Activated naive CD4-positive, alpha-beta T cell treated with anti-CD3 and anti-CD28 coated beads, Interleukin-2, amount 50 U/mL, for 24 hours (primary cell): Measurements from ENCODE around the gene GLE1.
"Not testable (repeated sequence)": the region's sequence is repeated elsewhere in the genome, so short reads cannot be mapped to it uniquely, and the experiment has no call there.

Experiments used
- H3K27ac Mint-ChIP-seq: one replicate; pipeline ENCODE4 v1.8.0; 2021; ENCODE audit warnings: mild to moderate bottlenecking, mixed read lengths
- H3K27me3 Mint-ChIP-seq: one replicate; pipeline ENCODE4 v1.8.0; 2021; ENCODE audit warnings: mixed read lengths
- H3K36me3 Mint-ChIP-seq: one replicate; pipeline ENCODE4 v1.8.0; 2021; ENCODE audit warnings: mixed read lengths
- H3K4me1 Mint-ChIP-seq: one replicate; pipeline ENCODE4 v1.8.0; 2021; ENCODE audit warnings: mixed read lengths
- H3K4me3 Mint-ChIP-seq: one replicate; pipeline ENCODE4 v1.8.0; 2021; ENCODE audit warnings: mild to moderate bottlenecking, mixed read lengths
- H3K9me3 Mint-ChIP-seq: one replicate; pipeline ENCODE4 v1.8.0; 2021; ENCODE audit warnings: mixed read lengths

Gene GLE1

DNA sequence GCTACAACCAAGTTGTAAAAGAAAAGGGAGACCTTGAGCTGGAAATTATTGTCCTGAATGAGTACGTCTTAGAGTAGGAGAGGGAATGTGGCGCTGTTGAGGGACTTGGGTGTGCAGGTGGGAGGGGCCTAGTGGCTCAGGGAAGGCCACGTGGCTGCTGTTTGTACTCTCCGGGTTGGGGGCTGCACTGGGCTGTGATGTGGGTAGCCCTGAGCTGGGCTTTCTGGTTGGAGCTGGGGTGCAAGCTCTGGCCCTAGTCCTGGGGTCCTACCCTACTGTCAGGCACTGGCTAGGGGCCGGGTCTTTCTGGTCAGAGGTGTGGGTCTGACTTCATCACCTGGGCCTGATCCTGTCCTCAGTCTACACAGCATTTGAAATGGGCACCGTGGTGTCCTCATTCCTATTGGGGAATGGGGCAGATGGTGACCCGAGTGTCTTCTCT is 19.1 kb upstream of the GLE1 start:
- no peaks in the 10 kb centered on the region for H3K9me3 Mint-ChIP-seq
- H3K27me3 Mint-ChIP-seq = no peaks in the 10 kb centered on the region
- no peak overlapping the region for H3K27ac Mint-ChIP-seq
- no peaks in the 10 kb centered on the region for H3K4me1 Mint-ChIP-seq
- peaks cover 22% of the 10 kb centered on the region for H3K36me3 Mint-ChIP-seq
- no peak overlapping the region for H3K4me3 Mint-ChIP-seq

DNA sequence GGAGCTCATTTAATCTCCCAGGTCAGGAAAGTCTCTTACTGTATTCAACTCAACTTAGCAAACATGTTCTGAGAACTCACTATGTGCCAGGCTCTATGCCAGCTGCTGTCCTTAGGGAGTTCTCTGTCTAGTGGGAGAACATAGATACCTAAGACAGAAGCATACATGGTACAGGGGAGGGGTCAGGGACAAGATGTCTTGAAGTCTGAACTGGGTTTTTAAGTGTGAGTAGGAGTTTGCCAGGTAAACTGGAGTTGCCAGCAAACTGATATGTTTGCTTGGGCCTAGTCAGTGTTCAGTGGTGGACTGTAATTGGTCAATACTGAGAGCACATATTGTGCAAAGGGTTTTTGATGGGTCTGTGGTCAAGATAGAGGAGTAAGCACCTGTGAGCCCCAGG is 18.3 kb upstream of the GLE1 start:
- no peak overlapping the region for H3K4me3 Mint-ChIP-seq
- no peaks in the 10 kb centered on the region for H3K4me1 Mint-ChIP-seq
- H3K9me3 Mint-ChIP-seq = no peaks in the 10 kb centered on the region
- no peaks in the 10 kb centered on the region for H3K27me3 Mint-ChIP-seq
- no peak overlapping the region for H3K27ac Mint-ChIP-seq
- H3K36me3 Mint-ChIP-seq = peaks cover 24% of the 10 kb centered on the region

DNA sequence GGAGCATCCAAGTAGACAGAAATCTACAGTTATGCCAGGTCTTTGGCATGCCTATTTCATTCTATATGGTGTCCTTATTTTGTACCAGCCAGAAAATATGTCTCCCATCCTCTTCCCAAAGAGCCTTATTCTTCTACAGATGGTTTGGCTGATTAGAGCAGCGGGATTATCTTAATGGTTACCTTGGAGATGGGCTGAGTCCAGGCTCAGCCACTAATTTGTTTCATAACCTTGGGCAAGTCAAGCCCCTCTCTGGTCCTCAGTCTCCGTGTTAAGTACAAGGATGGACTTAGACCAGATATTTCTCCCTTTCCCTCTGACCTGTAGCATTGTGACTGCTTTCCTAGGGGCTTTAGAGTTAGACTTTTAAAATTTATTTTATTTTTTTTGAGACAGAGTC is 11.1 kb upstream of the GLE1 start:
- Mint-ChIP-seq H3K4me1 (peaks cover 11% of the 10 kb centered on the region), H3K9me3 (no peaks in the 10 kb centered on the region), H3K36me3 (peaks cover 13% of the 10 kb centered on the region), H3K4me3 (no peak overlapping the region), H3K27me3 (no peaks in the 10 kb centered on the region), H3K27ac (no peak overlapping the region)

DNA sequence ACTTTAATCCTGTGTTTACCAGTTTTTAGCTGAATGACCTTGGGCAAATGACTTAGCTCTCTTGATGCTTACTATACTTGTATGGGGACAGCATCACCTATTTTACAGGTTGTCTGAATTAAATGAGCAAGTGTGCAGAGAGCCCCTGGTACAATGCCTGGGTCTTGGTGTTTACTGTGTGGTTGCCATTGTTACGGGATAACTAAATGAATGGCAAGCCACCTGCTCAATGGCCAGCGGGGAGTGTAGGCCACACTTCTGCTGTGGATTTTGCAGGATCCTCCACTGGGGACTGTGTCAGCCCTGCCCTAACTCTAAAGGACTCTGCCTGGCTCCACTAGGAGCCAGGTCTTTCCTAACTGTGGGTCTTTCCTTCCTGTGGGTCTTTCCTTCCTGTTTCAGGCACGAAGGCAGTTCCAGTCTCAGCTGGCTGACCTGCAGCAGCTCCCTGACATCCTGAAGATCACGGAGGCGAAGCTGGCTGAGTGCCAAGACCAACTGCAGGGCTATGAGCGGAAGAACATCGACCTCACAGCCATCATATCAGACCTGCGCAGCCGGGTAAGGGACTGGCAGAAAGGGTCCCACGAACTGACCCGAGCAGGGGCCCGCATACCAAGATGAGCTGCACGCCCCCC is 10.3 kb upstream of the GLE1 start:
- Mint-ChIP-seq H3K4me3 (no peak overlapping the region), H3K27ac (no peak overlapping the region), H3K4me1 (peaks cover 11% of the 10 kb centered on the region), H3K36me3 (peaks cover 10% of the 10 kb centered on the region), H3K27me3 (no peaks in the 10 kb centered on the region), H3K9me3 (no peaks in the 10 kb centered on the region)

DNA sequence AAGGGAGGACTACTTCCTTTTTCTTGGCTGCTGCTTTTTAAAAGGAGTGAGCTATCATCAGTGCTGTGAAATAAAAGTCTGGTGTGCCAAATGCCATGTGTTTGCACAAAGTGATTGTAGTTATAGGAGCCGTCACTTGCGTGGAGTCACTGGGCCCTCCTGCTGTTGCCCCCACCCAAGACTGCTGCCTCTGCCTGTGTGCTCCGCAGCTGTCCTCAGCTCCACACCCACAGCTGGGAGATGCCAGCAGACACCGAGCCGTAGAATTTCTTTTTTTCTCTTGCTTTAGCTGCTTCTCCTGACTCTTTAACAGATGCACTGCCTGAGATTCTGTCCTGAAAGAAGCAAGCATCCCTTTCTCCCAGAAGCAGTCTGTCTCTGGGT is 9.8 kb upstream of the GLE1 start:
- Mint-ChIP-seq H3K36me3 (peaks cover 10% of the 10 kb centered on the region), H3K4me3 (no peak overlapping the region), H3K9me3 (no peaks in the 10 kb centered on the region), H3K27me3 (no peaks in the 10 kb centered on the region), H3K4me1 (peaks cover 11% of the 10 kb centered on the region), H3K27ac (no peak overlapping the region)

DNA sequence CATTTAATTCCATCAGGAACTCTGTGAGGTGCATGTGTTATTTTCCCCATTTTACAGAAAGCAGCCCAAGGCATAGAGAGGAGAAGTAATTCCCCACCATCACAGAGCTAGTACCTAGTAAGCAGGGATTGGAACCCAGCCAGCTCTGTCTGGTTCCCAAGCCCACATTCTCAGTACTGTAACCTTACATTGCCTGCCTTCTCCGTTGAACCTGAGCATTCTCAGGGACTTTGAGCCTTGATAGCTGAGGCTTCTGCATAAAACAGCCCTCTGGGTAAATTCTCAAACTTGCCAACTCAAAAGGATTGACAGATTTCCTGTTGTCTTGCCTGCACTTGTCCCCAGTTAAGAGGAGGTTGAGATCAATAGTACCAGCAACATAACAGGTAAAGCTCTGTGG is 9.2 kb upstream of the GLE1 start:
- Mint-ChIP-seq H3K9me3 (no peaks in the 10 kb centered on the region), H3K27me3 (no peaks in the 10 kb centered on the region), H3K27ac (no peak overlapping the region), H3K4me3 (no peak overlapping the region), H3K36me3 (peaks cover 14% of the 10 kb centered on the region), H3K4me1 (peaks cover 11% of the 10 kb centered on the region)

DNA sequence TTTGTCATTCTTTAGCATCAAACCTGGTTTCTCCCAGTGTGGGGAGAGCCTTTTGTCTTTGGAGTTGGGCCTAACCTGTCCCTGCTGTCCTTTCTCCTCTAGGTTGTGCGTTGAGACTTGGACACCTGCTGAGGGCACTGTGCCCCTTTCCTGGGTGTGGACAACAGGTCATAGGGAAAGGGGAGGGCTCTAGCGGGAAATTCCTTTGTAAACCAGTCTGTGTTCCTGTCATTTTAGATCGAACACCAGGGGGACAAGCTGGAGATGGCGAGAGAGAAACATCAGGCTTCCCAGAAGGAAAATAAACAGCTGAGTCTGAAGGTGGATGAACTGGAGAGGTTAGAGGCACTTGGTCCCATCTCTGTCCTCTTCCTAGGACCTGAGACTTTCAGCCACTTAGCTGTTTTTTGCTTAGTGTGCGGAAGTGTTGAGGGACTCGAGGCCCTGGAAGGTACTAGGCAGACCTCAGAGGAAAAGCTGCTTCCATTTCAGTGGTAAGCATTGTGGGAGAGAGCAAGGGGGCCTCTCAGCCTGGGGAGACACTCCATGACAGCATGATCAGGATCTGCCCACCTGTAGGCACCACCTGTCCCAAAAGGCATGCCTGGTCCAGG is 8.6 kb upstream of the GLE1 start:
- H3K4me3 Mint-ChIP-seq = no peak overlapping the region
- H3K4me1 Mint-ChIP-seq = peaks cover 11% of the 10 kb centered on the region
- peaks cover 12% of the 10 kb centered on the region for H3K36me3 Mint-ChIP-seq
- no peaks in the 10 kb centered on the region for H3K27me3 Mint-ChIP-seq
- H3K9me3 Mint-ChIP-seq = no peaks in the 10 kb centered on the region
- no peak overlapping the region for H3K27ac Mint-ChIP-seq

DNA sequence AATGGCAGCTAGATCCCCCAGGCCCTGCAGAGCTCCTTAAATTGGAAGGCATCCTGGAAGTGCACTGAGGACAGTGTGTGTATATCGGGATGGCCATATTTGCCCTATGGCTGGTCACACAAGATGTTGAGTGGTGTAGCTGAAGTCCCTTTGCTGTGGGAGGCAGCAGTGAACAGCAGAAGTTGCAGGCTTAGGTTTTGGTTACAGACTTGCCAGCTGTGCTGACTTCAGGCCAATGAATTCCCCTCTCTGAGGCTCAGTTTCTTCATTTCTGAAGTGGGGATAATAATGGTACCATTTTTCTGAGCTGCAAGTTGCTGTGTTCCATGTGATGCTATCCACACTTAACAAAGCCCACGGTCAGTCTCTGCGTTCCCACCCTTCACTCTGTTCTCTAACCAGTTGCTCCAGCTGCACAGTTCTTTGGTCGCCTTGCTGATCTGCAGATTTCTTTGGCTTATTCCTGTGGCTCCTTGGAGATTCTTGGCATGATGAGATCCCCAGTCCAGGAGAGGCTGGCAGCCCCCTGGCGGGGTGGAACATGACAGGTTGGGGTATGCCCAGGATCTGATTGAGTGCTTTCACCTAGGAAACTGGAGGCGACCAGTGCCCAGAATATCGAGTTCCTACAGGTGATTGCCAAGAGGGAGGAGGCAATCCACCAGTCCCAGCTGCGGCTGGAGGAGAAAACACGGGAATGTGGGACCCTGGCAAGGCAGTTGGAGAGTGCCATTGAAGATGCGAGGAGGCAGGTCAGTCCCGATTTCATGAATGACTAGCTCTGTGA is 6.5 kb upstream of the GLE1 start:
- no peaks in the 10 kb centered on the region for H3K9me3 Mint-ChIP-seq
- H3K4me1 Mint-ChIP-seq = peaks cover 11% of the 10 kb centered on the region
- no peak overlapping the region for H3K27ac Mint-ChIP-seq
- no peaks in the 10 kb centered on the region for H3K27me3 Mint-ChIP-seq
- H3K36me3 Mint-ChIP-seq = peaks cover 8% of the 10 kb centered on the region
- H3K4me3 Mint-ChIP-seq = no peak overlapping the region

DNA sequence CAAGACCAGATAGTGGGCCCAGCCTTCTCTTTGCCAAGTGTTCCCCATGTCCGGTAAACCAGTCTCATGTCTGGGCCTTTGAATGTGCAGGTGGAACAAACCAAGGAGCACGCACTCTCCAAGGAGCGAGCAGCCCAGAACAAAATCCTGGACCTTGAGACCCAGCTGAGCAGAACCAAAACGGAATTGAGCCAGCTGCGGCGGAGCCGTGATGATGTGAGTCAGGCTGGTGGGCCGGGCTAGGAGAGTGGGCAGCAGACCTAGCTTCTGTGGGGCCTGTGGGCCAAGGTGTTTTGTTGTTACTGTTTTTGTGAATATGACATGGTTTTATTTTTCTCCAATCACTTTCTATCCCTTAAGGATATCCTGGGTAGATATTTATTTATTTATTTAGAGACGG is 5.6 kb upstream of the GLE1 start:
- no peak overlapping the region for H3K27ac Mint-ChIP-seq
- H3K27me3 Mint-ChIP-seq = no peaks in the 10 kb centered on the region
- H3K4me1 Mint-ChIP-seq = peaks cover 14% of the 10 kb centered on the region
- H3K36me3 Mint-ChIP-seq = peaks cover 8% of the 10 kb centered on the region
- no peaks in the 10 kb centered on the region for H3K9me3 Mint-ChIP-seq
- no peak overlapping the region for H3K4me3 Mint-ChIP-seq

DNA sequence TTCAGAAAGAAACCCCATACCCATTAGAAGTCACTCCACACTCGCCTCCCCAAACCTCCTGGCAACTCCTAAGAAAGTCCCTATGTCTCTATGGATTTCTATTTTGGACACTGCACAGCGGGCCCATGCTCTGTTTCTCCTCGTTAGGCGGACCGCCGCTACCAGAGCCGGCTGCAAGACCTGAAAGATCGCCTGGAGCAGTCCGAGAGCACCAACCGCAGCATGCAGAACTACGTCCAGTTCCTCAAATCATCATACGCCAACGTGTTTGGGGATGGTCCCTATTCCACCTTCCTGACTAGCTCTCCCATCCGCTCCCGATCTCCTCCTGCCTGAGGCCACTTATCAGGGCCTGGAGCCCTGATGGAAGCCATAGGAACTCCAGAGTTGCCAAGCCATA is 4.6 kb upstream of the GLE1 start:
- H3K9me3 Mint-ChIP-seq = no peaks in the 10 kb centered on the region
- H3K36me3 Mint-ChIP-seq = peaks cover 8% of the 10 kb centered on the region
- no peak overlapping the region for H3K27ac Mint-ChIP-seq
- no peak overlapping the region for H3K4me3 Mint-ChIP-seq
- peaks cover 13% of the 10 kb centered on the region for H3K4me1 Mint-ChIP-seq
- H3K27me3 Mint-ChIP-seq = no peaks in the 10 kb centered on the region

DNA sequence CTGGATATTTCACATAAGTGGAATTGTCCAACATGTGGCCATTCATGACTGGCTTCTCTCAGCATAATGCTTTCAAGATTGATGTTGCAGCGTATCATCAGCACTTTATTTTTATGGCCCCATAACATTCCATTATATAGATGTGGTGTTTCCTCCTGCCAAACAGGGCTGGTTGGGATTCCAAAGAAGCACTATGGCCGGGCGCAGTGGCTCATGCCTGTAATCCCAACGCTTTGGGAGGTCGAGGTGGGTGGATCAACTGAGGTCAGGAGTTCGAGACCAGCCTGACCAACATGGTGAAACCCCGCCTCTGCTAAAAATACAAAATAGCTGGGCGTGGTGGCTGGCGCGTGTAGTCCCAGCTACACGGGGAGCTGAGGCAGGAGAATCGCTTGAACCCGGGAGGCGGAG is 1.1 kb upstream of the GLE1 start:
- Mint-ChIP-seq H3K4me1 (peaks cover 22% of the 10 kb centered on the region), H3K4me3 (peak overlapping the region; percentile 97)
- not testable (repeated sequence) for H3K36me3 Mint-ChIP-seq, H3K27me3 Mint-ChIP-seq, H3K9me3 Mint-ChIP-seq, H3K27ac Mint-ChIP-seq

DNA sequence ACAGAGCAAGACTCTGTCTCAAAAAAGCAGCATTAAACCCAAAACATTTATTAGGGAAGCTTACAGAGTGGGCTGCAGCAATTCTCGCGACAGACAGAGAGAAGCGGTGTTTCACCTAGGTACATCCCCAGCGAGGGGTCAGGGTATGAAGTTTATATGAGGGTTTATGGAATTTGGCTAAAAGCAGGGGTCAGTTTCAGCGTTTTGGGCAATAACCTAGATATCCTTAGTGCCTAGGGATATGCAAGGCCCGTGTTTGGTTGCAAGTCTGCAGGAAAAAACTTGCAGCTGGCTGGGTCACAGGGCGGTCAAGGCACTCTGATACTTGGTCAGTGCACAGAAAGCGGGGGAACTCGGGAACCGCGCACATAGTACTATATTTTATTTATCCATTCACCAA is 649 bp upstream of the GLE1 start:
- Mint-ChIP-seq H3K4me1 (peaks cover 27% of the 10 kb centered on the region), H3K4me3 (peak overlapping the region; percentile 97), H3K36me3 (peaks cover 5% of the 10 kb centered on the region), H3K9me3 (no peaks in the 10 kb centered on the region), H3K27ac (no peak overlapping the region), H3K27me3 (no peaks in the 10 kb centered on the region)

DNA sequence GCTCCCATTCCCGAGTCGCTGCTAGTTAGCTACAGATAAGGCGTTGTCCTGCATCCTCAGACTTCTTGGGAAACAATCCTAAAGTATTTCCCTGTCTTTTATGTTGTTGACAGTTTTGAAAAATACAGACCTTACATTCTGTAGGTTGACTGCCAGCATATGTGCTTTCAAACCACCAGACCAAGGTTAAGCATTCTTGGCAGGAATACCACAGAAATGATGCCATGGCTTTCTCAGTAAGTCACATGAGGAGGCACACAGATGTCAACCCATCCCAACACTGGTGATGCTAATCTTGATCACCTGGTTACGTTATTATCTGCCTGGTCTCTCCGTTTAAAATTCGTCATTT is 871 bp downstream of the GLE1 start:
- H3K4me3 Mint-ChIP-seq = peak overlapping the region; percentile 97
- peak overlapping the region; percentile 98 for H3K27ac Mint-ChIP-seq
- H3K4me1 Mint-ChIP-seq = peaks cover 33% of the 10 kb centered on the region
- H3K9me3 Mint-ChIP-seq = no peaks in the 10 kb centered on the region
- H3K27me3 Mint-ChIP-seq = no peaks in the 10 kb centered on the region
- H3K36me3 Mint-ChIP-seq = peaks cover 5% of the 10 kb centered on the region

DNA sequence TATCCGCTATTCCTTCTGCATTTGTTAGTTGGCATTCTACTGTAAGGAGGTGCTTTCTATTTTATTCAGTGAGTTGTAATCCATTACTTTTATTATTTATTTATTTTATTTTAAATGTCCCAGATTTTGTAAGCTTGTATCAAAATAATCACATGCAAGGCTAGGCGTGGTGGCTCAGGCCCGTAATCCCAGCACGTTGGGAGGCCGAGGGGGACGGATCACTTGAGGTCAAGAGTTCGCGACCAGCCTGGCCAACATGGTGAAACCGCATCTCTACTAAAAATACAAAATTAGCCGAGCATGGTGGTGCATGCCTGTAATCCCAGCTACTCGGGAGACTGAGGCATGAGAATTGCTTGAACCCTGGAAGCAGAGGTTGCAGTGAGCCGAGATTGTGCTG is 1.4 kb downstream of the GLE1 start:
- H3K36me3 Mint-ChIP-seq, H3K9me3 Mint-ChIP-seq, H3K27me3 Mint-ChIP-seq: not testable (repeated sequence)
- Mint-ChIP-seq H3K27ac (peak overlapping the region; percentile 87), H3K4me1 (peaks cover 33% of the 10 kb centered on the region), H3K4me3 (peak overlapping the region; percentile 97)

DNA sequence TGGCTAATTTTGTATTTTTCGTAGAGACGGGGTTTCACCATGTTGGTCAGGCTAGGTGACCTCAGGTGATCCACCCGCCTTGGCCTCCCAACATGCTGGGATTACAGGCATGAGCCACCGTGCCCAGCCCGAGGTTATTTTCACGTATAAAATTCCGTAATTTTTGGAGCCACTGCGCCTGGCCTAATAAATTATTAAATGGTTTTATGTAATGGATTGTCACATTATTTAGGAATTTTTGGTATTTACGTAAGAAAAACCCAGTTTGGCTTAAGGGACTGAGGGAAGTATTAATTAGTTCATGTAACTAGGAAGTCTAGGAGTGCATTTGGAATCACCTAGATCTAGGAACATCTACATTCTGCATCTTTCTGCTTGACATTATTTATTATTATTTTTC is 8.3 kb downstream of the GLE1 start:
- no peaks in the 10 kb centered on the region for H3K27me3 Mint-ChIP-seq
- H3K27ac Mint-ChIP-seq = no peak overlapping the region
- peaks cover 11% of the 10 kb centered on the region for H3K36me3 Mint-ChIP-seq
- peaks cover 18% of the 10 kb centered on the region for H3K4me1 Mint-ChIP-seq
- H3K4me3 Mint-ChIP-seq = no peak overlapping the region
- no peaks in the 10 kb centered on the region for H3K9me3 Mint-ChIP-seq

DNA sequence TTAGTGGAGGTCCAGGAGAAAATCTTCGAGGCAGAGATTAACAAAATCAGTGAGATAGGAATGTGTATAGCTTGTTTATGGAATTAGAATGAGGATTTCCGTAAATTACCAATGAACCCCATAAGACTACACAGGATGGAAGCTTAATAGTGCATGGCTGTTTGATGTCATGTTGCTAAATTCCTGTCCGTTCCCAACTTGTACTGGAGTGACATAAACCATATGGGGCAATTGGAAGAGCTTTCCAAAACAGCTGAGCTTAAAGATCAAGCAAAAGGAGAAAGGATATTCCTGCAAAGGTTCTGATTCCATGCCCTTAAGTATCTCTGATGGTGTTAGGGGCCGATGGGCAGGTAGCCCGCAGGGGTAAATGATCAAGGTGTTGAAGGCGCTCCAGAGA is 17.4 kb downstream of the GLE1 start:
- Mint-ChIP-seq H3K9me3 (no peaks in the 10 kb centered on the region), H3K27me3 (no peaks in the 10 kb centered on the region), H3K36me3 (peaks cover 23% of the 10 kb centered on the region), H3K27ac (peak overlapping the region; percentile 43), H3K4me1 (no peaks in the 10 kb centered on the region), H3K4me3 (no peak overlapping the region)
